NCI-H82 treated with DMSO at 0.1 percent for 48 hours (cell line): ENCODE results near the gene MZT2B.
"Not testable (repeated sequence)": the region's sequence is repeated elsewhere in the genome, so short reads cannot be mapped to it uniquely, and the experiment has no call there.

Experiments
- DNase-seq: peaks from one replicate; lab custom pipeline; 2025; ENCODE audit not compliant: unreplicated experiment; lab: John Stamatoyannopoulos, UW

MZT2B gene

DNA sequence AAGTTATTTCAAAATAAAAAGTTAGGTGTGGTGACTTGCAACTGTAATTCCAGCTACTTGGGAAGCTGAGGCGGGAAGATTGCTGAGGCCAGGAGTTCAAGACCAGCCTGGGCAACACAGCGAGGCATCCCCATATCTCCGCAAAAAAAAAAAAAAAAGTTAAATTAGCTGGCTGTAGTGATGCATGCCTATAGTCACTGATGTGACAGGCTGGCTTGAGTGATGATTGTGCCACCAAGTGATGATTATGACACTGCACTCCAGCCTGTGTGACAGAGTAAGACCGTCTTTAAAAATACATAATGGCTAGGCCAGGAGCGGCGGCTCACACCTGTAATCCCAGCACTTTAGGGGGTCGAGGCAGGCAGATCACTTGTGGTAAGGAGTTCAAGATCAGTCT, 12.2 kb upstream of the MZT2B start:
- DNase-seq, result no peak

DNA sequence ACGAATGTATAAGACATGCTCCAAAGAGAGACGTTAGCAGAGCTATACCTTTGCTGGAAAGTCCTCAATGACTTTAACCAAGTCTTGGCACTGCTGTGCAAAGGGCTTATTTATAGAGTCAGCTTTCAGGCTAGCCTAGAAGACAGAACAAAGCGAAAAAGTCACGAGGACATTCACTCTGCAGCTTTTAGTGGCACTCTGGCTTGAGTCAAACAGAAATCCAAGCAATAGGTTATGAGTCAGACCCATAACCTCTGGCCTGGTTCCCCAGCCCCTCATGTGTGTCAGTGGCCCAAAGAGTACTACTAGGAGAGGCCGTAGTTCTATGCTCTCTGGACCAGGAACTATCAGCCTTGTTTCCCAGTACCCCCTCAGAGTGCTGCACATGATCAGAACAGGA, 7.2 kb upstream of the MZT2B start:
- DNase-seq, result not testable (repeated sequence)

DNA sequence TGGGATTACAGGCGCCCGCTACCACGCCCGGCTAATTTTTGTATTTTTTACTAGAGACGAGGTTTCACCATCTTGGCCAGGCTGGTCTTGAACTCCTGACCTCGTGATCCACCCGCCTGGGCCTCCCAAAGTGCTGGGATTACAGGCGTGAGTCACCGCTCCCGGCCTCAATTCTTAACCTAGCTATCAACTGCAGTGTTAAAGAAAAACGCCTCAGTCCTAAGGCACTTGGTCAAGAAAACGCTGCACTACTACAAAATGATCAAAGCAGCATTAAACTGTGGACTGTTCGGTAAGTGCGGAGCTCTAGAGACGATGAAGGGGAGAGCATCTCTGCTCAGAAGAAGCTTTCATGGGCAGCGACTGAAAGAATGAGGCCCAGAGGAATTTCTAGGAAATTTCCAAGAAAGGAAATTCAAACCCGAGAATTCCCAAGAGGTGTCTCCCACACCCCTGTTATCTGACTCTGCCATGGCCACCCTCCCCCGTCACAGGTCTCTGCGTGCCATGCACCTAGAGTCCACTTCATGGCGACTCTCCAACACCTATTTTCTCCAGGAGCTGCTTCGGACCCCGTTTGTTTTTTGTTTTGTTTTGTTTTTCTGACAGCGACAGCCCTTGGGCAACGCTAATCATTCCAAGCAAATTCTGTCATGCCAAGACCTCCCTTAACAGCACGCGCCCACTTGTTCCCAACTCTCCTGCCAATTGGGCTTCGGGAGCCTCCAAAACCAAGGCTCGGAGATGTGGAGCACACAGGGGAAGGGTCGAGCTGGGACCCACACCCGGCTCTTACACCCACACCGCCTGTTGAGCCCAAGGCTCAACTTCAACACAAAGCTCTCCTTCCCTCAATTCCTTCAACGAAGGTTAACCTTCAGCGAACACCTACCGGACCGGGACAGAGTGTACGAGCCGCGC, 1.4 kb upstream of the MZT2B start:
- DNase-seq, result not testable (repeated sequence)

DNA sequence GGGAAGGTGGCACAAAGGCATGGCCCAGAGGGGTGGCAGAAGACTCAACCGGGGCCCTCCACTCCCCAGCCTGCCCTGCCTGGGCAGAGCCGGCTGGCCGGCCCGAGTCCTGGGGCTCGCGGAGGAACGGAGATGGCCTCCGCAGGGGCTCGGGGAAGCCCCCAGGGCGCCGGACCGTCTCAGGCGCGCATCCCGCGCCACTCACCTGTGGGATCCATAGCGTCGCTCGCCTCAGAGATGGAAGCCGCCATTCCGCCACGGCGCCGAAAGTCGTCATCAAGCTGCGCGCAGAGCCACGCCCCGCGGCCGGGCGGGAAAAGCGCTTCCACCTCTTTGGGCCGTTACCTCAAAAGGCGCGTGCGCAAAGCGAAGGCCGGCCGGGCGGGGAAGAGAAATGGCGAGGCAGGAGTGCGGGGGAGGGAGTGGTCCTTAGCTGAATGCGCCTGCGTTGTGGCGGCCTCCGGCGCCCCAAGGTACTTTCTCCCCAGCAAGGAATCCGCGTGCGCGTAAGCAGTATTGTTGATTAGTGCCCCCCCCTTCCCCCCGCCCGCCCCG, 660 bp upstream of the MZT2B start, which contains the start of gene SMPD4:
SMPD4 (minus strand) TSS at position 278 of the 555 bp plus-strand sequence. CDS start 5,010 bp downstream, outside the sequence.
- DNase-seq, result peak; percentile 82

DNA sequence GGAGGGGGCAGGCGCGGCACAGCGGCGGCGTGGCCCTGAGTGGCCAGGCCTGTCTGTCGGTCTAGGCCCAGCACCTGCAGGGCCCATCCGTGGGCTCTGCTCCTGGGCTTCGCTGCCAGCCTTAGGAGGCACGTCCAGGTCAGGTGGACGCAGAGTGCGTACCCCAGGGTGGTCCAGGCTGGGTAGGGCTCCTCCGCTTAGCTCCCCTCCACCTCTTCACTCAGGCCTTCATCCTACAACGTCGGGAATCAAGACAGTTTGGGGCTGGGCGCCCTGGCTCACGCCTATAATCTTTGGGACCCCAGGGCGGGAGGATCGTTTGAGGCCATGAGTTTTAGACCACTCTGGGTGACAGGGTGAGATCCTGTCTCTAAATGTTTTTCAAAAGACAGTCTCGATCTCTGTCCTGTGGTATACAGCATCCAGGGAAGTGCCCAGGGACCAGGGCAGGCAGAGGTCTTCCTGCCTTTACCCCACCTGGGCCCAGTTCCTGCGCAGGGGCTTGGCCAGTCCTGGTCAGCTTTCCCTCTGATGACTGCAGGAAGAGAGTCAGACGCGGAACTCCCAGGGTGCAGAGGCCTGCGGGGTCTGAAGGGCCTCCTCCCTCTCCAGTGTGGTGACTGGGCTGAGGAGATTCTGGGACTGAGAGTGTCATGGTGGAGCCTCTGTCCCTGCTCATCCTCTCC, 907 bp downstream of the MZT2B start:
- DNase-seq, result not testable (repeated sequence)

DNA sequence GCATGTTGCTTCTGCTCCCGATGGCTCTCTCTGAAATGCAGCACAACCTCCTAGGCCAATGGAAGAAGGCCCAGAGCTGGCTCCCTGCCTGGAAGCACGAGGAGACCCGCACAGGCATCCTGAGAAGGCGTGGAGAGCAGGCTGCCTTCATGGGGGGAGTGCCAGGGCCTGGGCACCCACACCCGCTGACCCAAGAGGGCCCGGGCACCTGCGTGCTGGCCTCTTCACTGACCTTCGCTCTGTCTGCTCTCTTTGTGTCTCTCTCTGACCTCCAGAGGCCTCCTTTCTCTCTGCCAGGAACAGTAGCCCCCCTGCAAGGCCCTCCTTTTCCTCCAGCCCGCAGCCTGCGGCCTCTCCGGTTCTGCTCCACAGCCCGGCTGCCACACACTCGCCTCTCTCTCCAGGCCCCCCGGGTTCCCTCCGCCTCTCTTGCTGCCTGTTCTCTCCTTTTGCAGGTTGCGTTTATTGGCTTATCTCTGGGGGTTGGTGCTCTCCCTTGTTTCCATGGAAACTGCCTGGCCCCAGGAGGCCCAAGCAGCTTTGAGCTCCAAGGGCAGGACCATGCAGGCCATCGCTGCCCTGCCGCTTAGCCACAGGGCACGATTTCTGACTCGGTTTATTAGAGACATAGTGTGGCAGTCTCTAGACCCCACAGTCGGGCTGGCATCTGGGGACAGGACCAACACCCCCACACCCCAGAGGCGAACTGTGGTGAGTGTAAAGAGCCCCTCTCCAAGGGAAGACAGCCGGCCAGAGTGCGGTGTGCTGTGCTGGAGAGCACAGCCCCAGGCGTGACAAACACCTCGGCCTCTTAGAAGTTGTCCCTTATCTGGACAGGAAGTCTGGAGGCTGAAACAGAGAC, 1.7 kb downstream of the MZT2B start:
- no peak for DNase-seq

DNA sequence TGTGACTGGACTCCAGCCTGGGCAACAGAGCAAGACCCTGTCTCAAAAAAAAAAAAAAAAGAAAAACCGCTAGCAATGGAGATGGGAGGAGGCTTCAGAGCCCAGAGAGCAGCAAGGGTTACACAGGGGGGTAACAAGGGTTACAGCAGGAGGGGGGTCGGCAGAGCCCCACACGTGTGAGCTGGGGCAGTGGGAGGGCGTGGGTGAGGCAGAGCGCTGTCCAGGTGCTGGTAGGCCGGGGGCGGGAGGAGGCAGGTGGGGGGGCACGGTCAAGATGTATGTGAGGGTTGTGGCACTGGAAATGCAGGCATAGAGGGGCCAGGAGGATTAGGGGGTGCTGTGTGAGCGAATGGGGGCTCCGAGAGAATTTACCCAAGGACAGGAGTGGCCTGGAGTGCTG, 3.4 kb downstream of the MZT2B start:
- no peak for DNase-seq

DNA sequence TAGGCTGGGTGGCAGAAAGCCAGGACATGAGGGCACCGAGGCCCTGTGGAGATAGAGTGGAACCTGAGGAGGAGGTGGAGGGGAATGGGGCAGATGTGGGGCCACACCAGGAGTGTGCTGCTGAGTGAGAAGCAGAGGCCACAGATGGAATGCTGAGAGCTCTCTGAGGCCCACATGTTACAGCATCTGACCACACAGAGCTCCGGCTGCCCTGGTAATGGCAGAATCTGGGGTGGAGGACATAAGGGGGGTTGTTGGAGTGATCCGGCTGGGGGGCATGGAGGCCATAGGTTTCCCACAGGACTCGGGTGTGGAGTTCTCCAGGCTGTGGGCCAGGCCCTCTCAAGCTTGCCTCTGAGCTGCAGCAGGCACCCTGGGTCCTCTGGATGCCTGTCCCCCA, 3.8 kb downstream of the MZT2B start:
- no peak for DNase-seq

DNA sequence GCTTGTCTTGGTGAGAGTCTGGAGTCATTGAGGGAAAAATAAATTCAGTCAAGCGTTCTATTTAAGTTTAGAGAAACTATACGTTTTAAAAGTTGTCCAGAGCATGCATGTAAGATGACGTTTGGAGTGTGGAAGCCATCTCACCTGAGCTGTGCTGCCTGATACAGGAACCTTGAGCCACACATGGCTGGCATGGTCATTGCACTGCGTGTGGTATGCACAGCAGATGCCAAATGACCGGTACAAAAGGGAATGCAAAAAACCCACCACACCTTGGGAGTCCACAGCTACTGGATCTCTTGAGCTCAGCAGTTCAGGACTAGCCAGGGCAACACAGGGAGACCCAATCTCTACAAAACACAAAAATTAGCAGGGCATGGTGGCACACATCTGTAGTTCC, 4.3 kb downstream of the MZT2B start:
- DNase-seq, result no peak

DNA sequence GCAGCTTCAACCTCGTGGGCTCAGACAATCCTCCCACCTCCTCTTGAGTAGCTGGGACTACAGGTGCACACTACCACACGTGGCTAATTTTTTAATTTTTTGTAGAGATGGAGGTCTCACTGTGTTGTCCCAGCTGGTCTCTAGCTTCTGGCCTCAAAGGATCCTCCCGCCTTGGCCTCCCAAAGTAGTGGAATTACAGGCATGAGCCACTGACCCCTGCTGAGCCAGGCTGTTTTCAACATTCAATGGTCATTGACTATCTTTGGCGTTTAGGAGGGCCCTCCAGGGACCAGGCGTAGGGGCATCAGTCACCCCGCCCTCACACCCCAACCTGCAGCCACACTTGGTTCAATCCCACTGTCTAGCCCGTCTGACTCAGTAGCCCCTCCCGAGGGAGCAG, 5.2 kb downstream of the MZT2B start:
- no peak for DNase-seq

DNA sequence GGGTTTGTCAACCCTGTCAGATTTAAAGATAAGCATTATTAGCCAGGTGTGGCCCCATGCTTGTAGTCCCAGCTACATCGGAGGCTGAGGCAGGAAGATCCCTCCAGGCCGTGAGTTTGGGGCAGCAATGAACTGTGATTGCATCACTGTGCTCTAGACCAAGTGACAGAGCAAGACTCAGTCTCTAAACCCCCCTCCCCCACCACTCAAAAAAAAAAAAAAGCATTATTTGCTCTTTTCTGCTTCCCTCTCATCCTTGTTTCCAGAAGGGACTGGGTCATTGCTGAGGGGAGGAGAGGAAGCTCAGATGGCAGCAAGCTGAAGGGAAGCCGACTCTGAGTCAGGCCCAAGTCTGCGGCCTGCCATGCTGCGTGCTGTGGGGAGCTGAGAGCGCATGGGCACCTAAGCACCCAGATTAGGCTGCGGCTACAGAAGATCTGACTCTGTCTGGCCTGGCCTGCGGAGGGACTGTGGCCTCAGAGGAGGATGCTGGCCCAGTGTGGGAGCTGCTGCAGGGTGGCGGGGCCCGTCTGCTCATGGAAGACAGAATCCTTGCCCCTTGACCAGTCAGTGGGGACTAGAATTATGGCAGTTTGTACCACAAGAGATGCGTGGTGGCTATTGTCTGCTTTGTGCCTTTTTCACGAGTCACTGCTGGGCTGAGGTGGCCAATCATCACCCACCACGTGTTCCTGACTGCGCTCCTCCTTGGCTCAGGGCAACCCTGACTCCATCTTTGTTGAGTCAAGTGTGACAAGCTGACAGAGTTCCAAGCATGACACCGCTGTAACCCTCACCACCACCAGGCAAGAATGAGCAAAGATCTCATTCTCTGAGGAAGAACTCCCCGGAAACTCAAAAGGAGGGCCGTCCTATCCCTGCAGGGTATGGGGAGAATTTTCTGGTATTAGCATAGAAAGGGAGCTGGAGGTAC, 6.1 kb downstream of the MZT2B start:
- not testable (repeated sequence) for DNase-seq

DNA sequence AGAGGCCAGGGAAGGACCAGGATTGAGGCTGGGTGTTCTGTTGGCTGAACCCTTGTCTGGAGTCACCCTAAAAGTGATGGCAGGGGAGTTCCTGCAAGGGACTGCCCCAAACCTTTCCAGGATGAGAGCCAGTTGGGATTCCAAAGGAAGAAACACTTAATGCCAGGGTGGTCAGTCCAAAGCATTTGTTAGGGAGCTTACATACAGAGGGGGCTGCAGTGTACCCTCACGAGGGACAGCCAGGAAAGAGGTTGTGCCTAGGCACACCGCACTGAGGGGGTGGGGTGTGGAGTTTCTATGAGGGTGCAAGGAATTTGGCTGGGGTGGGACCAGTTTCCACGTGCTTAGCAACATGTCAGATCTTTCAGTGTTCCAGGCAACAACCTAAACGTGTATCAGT, 6.9 kb downstream of the MZT2B start:
- DNase-seq, result not testable (repeated sequence)

DNA sequence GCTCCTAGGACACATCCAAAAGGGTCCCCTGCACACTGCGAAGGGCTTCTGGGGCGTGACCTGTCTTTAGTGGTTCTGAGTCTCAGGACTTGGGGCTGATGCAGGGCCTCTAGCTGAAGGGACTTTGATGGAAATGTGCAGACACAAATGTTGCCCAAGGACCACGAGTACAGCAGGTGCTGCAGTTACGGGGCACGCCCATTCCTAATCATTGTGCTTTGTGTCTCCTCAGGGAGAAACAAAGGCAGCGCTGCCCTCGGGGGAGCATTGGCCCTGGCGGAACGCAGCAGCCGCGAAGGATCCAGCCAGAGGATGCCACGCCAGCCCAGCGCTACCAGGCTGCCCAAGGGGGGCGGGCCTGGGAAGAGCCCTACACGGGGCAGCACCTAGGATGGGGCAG, 8.2 kb downstream of the MZT2B start:
- no peak for DNase-seq

DNA sequence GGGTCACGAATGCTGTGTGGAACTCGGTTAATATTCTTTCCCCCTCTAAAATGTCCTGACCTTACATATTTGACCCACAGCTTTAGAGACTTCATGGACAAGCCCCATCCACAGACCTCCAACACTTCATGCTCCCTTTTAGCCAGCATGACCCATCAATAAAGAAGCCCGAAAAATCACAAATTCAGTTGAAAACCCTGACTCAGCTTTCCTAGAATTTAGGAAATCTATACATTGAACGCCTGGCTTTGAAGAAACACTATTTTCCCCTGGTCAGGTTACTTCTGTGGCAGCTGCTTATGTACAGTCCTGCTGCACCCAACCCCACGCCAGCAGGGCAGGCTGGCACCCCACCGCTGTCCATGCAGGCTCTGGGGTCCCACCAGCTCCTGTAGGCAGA, 9.3 kb downstream of the MZT2B start:
- DNase-seq, result not testable (repeated sequence)

DNA sequence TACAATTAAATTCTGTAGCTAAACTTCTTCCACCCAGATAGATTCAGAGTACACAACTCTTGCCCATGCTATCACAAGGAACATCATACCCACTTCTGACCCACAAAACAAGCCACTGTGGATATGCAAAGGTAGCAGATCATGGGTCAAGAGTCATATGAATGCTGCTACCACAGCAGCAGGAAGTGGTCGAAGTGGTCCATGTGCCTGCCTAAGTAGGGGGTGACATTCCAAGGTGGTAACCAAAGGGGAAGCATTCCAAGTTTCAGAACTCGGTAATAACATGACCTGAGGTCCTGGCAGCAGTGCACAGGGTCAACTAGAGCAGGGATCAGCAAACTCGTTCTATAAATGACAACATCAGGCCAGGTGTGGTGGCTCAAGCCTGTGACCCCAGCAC, 10.4 kb downstream of the MZT2B start:
- DNase-seq, result not testable (repeated sequence)

DNA sequence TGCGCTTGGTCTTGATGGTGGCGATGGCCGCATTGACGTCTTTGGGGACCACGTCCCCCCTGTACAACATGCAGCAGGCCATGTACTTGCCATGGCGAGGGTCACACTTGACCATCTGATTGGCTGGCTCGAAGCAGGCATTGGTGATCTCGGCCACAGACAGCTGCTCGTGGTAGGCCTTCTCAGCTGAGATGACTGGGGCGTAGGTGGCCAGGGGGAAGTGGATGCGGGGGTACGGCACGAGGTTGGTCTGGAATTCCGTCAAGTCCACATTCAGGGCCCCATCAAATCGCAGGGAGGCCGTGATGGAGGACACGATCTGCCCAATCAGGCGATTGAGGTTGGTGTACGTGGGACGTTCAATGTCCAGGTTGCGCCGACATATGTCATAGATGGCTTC, 11.8 kb downstream of the MZT2B start:
- not testable (repeated sequence) for DNase-seq

DNA sequence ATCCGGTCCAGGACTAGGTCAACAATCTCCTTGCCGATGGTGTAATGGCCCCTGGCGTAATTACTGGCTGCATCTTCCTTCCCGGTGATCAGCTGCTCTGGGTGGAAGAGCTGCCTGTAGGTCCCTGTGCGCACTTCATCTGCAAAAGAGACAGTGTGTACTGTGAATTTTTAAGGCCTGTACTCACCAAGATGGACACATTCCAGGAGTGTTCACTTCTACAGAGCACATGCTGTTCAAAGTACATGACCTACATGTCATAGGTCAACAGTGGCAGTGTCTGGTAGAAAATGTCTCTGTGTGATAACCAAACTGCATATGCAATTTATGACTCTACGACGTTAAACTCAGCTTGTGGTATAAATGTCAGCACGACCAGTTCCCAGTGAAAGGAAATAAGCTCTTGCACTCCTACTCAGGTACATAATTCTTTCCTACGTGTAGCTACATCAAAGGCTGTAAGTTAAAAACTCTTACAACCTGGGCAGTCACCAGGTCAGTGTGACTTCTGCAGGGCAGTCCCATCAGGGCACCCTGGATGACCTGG, 13.1 kb downstream of the MZT2B start:
- not testable (repeated sequence) for DNase-seq

DNA sequence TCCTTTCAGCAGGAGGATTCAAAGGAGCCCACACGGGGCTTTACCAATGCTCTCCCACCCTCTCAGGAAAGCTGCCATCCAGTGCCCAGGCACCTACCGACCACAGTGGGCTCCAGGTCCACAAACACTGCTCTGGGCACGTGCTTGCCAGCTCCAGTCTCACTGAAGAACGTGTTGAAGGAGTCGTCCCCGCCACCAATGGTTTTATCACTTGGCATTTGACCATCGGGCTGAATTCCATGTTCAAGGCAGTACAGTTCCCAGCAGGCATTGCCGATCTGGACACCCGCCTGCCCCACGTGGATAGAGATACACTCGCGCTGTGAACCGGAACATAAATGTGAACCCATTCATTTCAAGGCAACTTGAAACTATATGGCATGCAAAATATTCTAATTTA, 14.0 kb downstream of the MZT2B start:
- DNase-seq, result not testable (repeated sequence)

DNA sequence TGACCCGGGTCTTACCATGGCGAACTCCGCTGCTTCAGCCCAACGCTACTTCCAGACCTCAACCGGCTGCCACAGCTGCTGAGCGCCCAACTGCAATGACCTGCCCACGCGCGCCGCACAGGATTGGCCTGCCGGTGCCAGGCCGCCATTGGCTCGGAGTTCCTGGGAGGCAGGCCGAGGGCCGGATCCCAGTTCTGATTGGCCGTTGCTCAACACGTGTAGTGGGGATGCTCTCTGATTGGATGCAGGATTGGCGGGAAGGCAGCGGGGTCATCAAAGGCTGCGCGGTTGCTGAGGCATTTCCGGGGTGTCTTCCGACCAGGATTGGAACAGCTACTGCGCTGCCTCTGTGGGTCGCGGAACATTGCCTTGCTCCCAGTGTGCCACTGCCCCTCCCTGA, 16.3 kb downstream of the MZT2B start, which contains the start of gene TUBA3E:
TUBA3E (minus strand) TSS at position 97 of the 400 bp plus-strand sequence; CDS start at position 18, 79 bp downstream.
- no peak for DNase-seq
